IPS-18c (cell line): ENCODE results near the gene SPRED1.
"Not testable (repeated sequence)": the region's sequence is repeated elsewhere in the genome, so short reads cannot be mapped to it uniquely, and the experiment has no call there.

ENCODE experiments used
- H3K4me3 ChIP-seq: 2 replicates; pipeline ENCODE4 v1.7.0; 2013; ENCODE audit warnings: low read depth, mild to moderate bottlenecking, low read length, moderate library complexity; ENCODE audit not compliant: insufficient read depth
- H3K9me3 ChIP-seq: one replicate; pipeline ENCODE4 v1.6.1; 2013; ENCODE audit warnings: mild to moderate bottlenecking, low read length, moderate library complexity; ENCODE audit not compliant: control insufficient read depth, insufficient read depth

Gene SPRED1

GRCh38 chr15:38226608-38227266 lies 25.9 kb upstream of the SPRED1 start:
- no peak overlapping the region for H3K4me3 ChIP-seq
- H3K9me3 ChIP-seq, result peaks cover 2% of the 10 kb centered on the region

DNA sequence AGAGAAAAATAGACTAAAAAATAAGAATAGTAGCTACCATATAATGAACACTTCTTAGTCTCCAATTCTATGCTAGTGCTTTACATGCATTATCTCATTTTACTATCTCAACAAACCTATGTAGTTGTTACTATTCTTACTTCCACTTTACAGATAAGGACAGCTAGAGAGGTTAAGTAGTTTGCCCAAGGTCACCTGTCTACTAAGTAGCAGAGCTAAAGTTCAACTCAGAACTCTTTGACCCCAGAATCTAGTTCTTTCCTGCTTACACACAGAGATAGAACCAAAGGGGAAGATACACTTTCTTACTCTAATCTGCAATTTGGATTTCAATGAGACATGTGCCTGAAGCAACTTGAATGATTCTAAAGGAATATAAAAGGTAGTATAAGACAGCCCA lies 24.7 kb upstream of the SPRED1 start:
- Histone ChIP-seq H3K9me3 (no peaks in the 10 kb centered on the region), H3K4me3 (no peak overlapping the region)

GRCh38 chr15:38228618-38229017 lies 24.0 kb upstream of the SPRED1 start:
- H3K9me3 ChIP-seq, result peaks cover 2% of the 10 kb centered on the region

GRCh38 chr15:38229705-38230310 lies 22.8 kb upstream of the SPRED1 start:
- H3K9me3 ChIP-seq, result peaks cover 2% of the 10 kb centered on the region
- no peak overlapping the region for H3K4me3 ChIP-seq

More at GRCh38 chr15:38228618-38229017, 24.0 kb upstream of the SPRED1 start:
- H3K4me3 ChIP-seq, result no peak overlapping the region

DNA sequence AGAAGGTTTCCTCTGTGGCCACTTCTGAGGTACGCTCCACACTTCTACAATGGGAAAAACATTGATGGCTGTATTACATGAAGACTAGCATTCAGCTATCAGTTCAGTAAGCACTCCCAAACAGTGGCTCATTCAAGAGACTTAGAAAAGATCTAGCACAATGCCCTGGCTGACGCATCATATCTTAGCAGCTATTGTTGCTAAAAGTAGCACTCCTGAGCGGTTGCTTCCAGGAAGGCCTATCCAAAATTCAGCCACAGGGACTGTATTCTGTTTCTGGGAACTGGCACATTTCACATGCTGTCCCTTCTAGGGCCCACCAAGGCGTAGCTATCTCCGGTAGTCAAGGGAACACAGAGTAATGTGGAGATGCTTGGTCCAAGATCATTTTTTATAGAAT lies 21.2 kb upstream of the SPRED1 start:
- peaks cover 2% of the 10 kb centered on the region for H3K9me3 ChIP-seq
- H3K4me3 ChIP-seq, result no peak overlapping the region

GRCh38 chr15:38237021-38237420 lies 15.6 kb upstream of the SPRED1 start:
- not testable (repeated sequence) for H3K9me3 ChIP-seq, H3K4me3 ChIP-seq

- Histone ChIP-seq H3K4me3 (no peak overlapping the region), H3K9me3 (peaks cover 1% of the 10 kb centered on the region)
Measured at GRCh38 chr15:38238311-38238710, 14.3 kb upstream of the SPRED1 start.

GRCh38 chr15:38242055-38242454 lies 10.6 kb upstream of the SPRED1 start:
- Histone ChIP-seq H3K4me3 (no peak overlapping the region), H3K9me3 (no peaks in the 10 kb centered on the region)

GRCh38 chr15:38243278-38244055 lies 9.2 kb upstream of the SPRED1 start:
- no peaks in the 10 kb centered on the region for H3K9me3 ChIP-seq
- no peak overlapping the region for H3K4me3 ChIP-seq

DNA sequence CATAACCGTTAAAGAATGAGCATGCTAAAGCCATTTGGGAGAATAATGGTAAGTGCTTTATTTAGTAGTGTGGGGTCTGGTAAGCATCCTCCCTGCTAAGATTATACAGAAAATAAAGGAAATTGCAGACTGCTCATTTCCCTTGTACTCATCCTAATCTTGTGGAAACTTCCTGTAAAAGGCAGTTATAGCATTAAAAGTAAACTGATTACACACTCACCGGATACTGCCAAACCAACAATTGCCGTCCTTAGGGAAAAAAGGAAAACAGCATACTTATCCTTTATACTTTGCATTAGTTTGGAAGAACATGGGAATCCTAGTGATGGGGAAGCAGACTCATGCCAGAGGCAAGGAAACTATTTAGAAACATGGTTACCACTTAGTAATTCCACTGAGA lies 5.3 kb upstream of the SPRED1 start:
- Histone ChIP-seq H3K4me3 (no peak overlapping the region), H3K9me3 (no peaks in the 10 kb centered on the region)

GRCh38 chr15:38253351-38253781 lies 730 bp downstream of the SPRED1 start:
- peak overlapping the region; percentile 56 for H3K4me3 ChIP-seq

GRCh38 chr15:38254051-38254883 lies 1.6 kb downstream of the SPRED1 start:
- Histone ChIP-seq H3K9me3 (no peaks in the 10 kb centered on the region), H3K4me3 (peak overlapping the region; percentile 56)

More at GRCh38 chr15:38253351-38253781, 730 bp downstream of the SPRED1 start:
- no peaks in the 10 kb centered on the region for H3K9me3 ChIP-seq

DNA sequence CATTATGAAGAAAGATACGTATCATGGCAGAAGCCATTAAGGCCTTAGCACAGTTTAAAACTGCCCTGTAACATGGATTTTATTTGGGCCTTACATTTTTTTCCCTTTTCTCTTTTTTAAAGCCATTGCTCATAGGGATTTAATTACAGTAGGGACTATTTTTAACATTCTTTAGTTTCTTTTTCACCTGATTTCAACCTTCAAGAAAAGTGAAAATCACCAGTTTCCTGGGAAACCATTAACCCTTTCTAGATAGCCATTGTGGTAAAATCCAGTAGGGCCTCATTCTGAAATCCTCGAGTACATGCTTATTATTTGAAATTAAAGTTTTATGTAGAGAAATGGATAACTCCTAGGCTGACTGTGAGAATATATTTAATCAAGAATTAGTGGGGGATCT lies 3.1 kb downstream of the SPRED1 start:
- no peak overlapping the region for H3K4me3 ChIP-seq
- no peaks in the 10 kb centered on the region for H3K9me3 ChIP-seq

DNA sequence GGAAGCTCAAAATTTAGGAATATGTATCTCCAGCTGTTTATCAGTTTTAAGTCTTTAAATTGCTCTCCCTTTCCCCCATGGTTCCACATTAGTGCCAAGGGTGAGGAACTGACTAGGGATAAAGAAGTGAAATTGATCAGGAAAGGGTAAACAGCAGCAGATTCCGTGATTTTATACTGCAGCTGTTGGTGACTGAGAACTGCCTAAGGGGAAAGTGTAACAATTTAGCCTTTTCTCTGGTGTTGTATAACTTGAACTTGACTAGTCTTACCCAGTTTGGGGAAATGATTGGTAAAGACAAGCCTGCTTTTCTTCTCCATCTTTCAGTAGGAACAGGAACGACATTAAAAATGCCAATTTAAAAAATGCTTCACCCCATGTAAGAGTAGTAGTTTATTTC lies 5.0 kb downstream of the SPRED1 start:
- H3K9me3 ChIP-seq, result no peaks in the 10 kb centered on the region
- H3K4me3 ChIP-seq, result no peak overlapping the region

DNA sequence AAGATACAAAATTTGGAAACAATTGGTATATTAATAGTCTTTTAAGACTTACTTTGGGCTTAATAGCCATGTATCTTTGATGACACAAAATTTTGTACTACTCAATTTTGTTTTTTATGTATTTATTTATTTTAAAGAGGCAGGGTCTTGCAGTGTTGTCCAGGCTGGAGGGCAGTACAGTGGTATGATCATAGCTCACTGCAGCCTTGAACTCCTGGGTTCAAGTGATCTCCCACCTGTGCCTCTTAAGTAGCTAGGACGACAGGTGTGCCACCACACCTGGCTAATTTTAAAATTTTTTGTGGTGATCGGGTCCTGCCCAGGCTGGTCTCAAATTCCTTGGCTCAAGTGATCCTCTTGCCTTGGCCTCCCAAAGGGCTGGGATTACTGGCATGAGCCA lies 6.5 kb downstream of the SPRED1 start:
- H3K4me3 ChIP-seq, result no peak overlapping the region
- H3K9me3 ChIP-seq, result no peaks in the 10 kb centered on the region

GRCh38 chr15:38260077-38260476 lies 7.4 kb downstream of the SPRED1 start:
- no peaks in the 10 kb centered on the region for H3K9me3 ChIP-seq
- no peak overlapping the region for H3K4me3 ChIP-seq

- no peak overlapping the region for H3K4me3 ChIP-seq
- H3K9me3 ChIP-seq, result no peaks in the 10 kb centered on the region
Measured at GRCh38 chr15:38263251-38263650, 10.6 kb downstream of the SPRED1 start.
